ENCODE measurements around the gene WDR64. TPM values are rescaled to one million over a fixed set of nuclear protein-coding genes. Genes with fewer than 3 reads are reported as not detected.
A peak's percentile ranks its signal among the peaks of the same experiment; 100 is the strongest.

WDR64 gene
- polyA plus RNA-seq, 1 donor (not counting 4 experiments of a cell fraction or from before 2014, with no cell fraction given): not detected

- Histone ChIP-seq H4K20me1 (ENCODE audit: control insufficient read depth, extremely low read depth, insufficient read depth, low read length) (no peaks in the 10 kb centered on the region), H3K4me1 (ENCODE audit: control insufficient read depth, extremely low read depth, insufficient read depth, low read length) (peaks cover 6% of the 10 kb centered on the region), H3K27ac (ENCODE audit: control insufficient read depth, insufficient read depth, low read length) (no peak overlapping the region), H3K4me3 (ENCODE audit: control insufficient read depth in 2 of 3, extremely low read depth in 1 of 3, insufficient read depth in 2 of 3, low read depth in 1 of 3, low read length in 3 of 3) (no peak overlapping the region), H2AFZ (ENCODE audit: control insufficient read depth, low read length) (no peak overlapping the region), H3K9me3 (ENCODE audit: control insufficient read depth, low read depth, low read length) (no peaks in the 10 kb centered on the region), H3K9ac (ENCODE audit: control insufficient read depth, extremely low read depth, insufficient read depth, low read length) (no peak overlapping the region), H3K9me1 (ENCODE audit: control insufficient read depth, extremely low read depth, insufficient read depth, low read length) (no peaks in the 10 kb centered on the region), H3K27me3 (ENCODE audit: control insufficient read depth, extremely low read depth, insufficient read depth, low read length) (no peaks in the 10 kb centered on the region), H3K79me2 (ENCODE audit: control insufficient read depth, insufficient read depth, low read length) (no peaks in the 10 kb centered on the region), H3K36me3 (ENCODE audit: control insufficient read depth in 2 of 2, extremely low read depth in 1 of 2, insufficient read depth in 2 of 2, low read length in 2 of 2) (no peaks in the 10 kb centered on the region), H3K4me2 (ENCODE audit: control insufficient read depth, extremely low read depth, insufficient read depth, low read depth, low read length) (no peak overlapping the region)
- DNase-seq (ENCODE audit: low read depth, low spot score) (no peak), FAIRE-seq (no peak)
- dilution Hi-C loops (cut with MboI; ENCODE audit: extremely low pct_ligation_motif_present, low sequenced_read_pairs): loop anchor here (25.0 kb wide), 1 partner anchor 217 kb away; no protein-coding TSS in a partner anchor
- TF ChIP-seq EZH2 (IDR thresholded peaks at IDR 0.05; ENCODE audit: low read length): no peak
- no peak for TF ChIP-seq CTCF (optimal IDR thresholded peaks at IDR 0.05 in 1 of 3, IDR thresholded peaks at IDR 0.05 in 1 of 3, conservative IDR thresholded peaks at IDR 0.05 in 1 of 3; ENCODE audit: extremely low read depth in 1 of 3, insufficient read depth in 2 of 3, low read length in 3 of 3)
These were observed 177.4 kb downstream of the WDR64 start for GRCh38 chr1:241829468-241829867.

GRCh38 chr1:241834733-241835377 is 182.8 kb downstream of the WDR64 start:
- no peaks in the 10 kb centered on the region for H3K79me2 ChIP-seq (ENCODE audit: control insufficient read depth, insufficient read depth, low read length)
- no peak overlapping the region for H3K4me3 ChIP-seq (ENCODE audit: control insufficient read depth in 2 of 3, extremely low read depth in 1 of 3, insufficient read depth in 2 of 3, low read depth in 1 of 3, low read length in 3 of 3)
- TF ChIP-seq CTCF (optimal IDR thresholded peaks at IDR 0.05 in 1 of 3, IDR thresholded peaks at IDR 0.05 in 1 of 3, conservative IDR thresholded peaks at IDR 0.05 in 1 of 3; ENCODE audit: extremely low read depth in 1 of 3, insufficient read depth in 2 of 3, low read length in 3 of 3): peak in 2 of 3 experiments; percentile 61 to 62
- TF ChIP-seq EZH2 (IDR thresholded peaks at IDR 0.05; ENCODE audit: low read length): no peak
- DNase-seq (ENCODE audit: low read depth, low spot score): no peak
- no peak overlapping the region for H3K9ac ChIP-seq (ENCODE audit: control insufficient read depth, extremely low read depth, insufficient read depth, low read length)
- H3K27ac ChIP-seq (ENCODE audit: control insufficient read depth, insufficient read depth, low read length): no peak overlapping the region
- H3K27me3 ChIP-seq (ENCODE audit: control insufficient read depth, extremely low read depth, insufficient read depth, low read length): no peaks in the 10 kb centered on the region
- H3K36me3 ChIP-seq (ENCODE audit: control insufficient read depth in 2 of 2, extremely low read depth in 1 of 2, insufficient read depth in 2 of 2, low read length in 2 of 2): no peaks in the 10 kb centered on the region
- H2AFZ ChIP-seq (ENCODE audit: control insufficient read depth, low read length): no peak overlapping the region
- peaks cover 23% of the 10 kb centered on the region for H3K4me1 ChIP-seq (ENCODE audit: control insufficient read depth, extremely low read depth, insufficient read depth, low read length)
- H3K9me3 ChIP-seq (ENCODE audit: control insufficient read depth, low read depth, low read length): no peaks in the 10 kb centered on the region
- no peak overlapping the region for H3K4me2 ChIP-seq (ENCODE audit: control insufficient read depth, extremely low read depth, insufficient read depth, low read depth, low read length)
- no peaks in the 10 kb centered on the region for H3K9me1 ChIP-seq (ENCODE audit: control insufficient read depth, extremely low read depth, insufficient read depth, low read length)
- H4K20me1 ChIP-seq (ENCODE audit: control insufficient read depth, extremely low read depth, insufficient read depth, low read length): no peaks in the 10 kb centered on the region
- dilution Hi-C loops (cut with MboI; ENCODE audit: extremely low pct_ligation_motif_present, low sequenced_read_pairs): loop anchor here (25.0 kb wide), 1 partner anchor 223 kb away; no protein-coding TSS in a partner anchor
- FAIRE-seq: no peak
